Measurements from ENCODE around the gene DHFR2.

GRCh38 chr3:94061297-94061696, 1.4 kb downstream of the DHFR2 start:
- TF ChIP-seq POLR2A (IDR thresholded peaks at IDR 0.05) = no peak
- TF ChIP-seq CTCF (IDR thresholded peaks at IDR 0.05) = no peak
